SK-N-SH treated with all-trans-retinoic acid at 6 μM for 48 hours (cell line): ENCODE results near the gene POLR2A.

Experiments used
- ATAC-seq: fragments of 200-7000 bp; cut with Tn5 transposase; 3 replicates; pipeline ENCODE4 v1.9.1; 2020; ENCODE audit warnings: mild to moderate bottlenecking, moderate library complexity
- ARNTL ChIP-seq: fragments of 450-650 bp; formaldehyde crosslinking; IDR thresholded peaks from 2 replicates; pipeline ENCODE4 v1.5.0; 2020; ENCODE audit warnings: low read depth, mild to moderate bottlenecking, moderate library complexity, borderline replicate concordance
- BACH2 ChIP-seq: fragments of 250-450 bp; sonication (Bioruptor Pico); IDR thresholded peaks from 2 replicates; pipeline ENCODE4 v1.9.0; 2021; ENCODE audit warnings: mild to moderate bottlenecking, borderline replicate concordance
- CSDC2 ChIP-seq: fragments of 250-450 bp; sonication (Bioruptor Pico); IDR thresholded peaks from 2 replicates; pipeline ENCODE4 v1.5.0; 2020; ENCODE audit warnings: mild to moderate bottlenecking, moderate library complexity
- ESRRG ChIP-seq: fragments of 250-450 bp; sonication (Bioruptor Pico); IDR thresholded peaks from 2 replicates; pipeline ENCODE4 v1.6.1; 2021; ENCODE audit warnings: mild to moderate bottlenecking
- GLIS3 ChIP-seq: fragments of 250-450 bp; sonication (Bioruptor Pico); IDR thresholded peaks from 2 replicates; pipeline ENCODE4 v1.5.0; 2020; ENCODE audit warnings: mild to moderate bottlenecking, moderate library complexity
- ISL1 ChIP-seq: fragments of 250-450 bp; sonication (Bioruptor Pico); IDR thresholded peaks from 2 replicates; pipeline ENCODE4 v2.1.2; 2022; ENCODE audit warnings: mild to moderate bottlenecking, moderate library complexity
- RARB ChIP-seq: fragments of 250-450 bp; sonication (Bioruptor Pico); IDR thresholded peaks from 2 replicates; pipeline ENCODE4 v1.8.0; 2021; ENCODE audit warnings: mild to moderate bottlenecking, moderate library complexity
- SNAI2 ChIP-seq: fragments of 250-450 bp; sonication (Bioruptor Pico); IDR thresholded peaks from 2 replicates; pipeline ENCODE4 v1.5.0; 2020; ENCODE audit warnings: mild to moderate bottlenecking, moderate library complexity
- TCF4 ChIP-seq: fragments of 250-450 bp; sonication (Bioruptor Pico); IDR thresholded peaks from 2 replicates; pipeline ENCODE4 v1.8.0; 2021; ENCODE audit warnings: mild to moderate bottlenecking, moderate library complexity, borderline replicate concordance
- TOX ChIP-seq: fragments of 250-450 bp; sonication (Bioruptor Pico); IDR thresholded peaks from 2 replicates; pipeline ENCODE4 v1.8.0; 2021; ENCODE audit warnings: mild to moderate bottlenecking, moderate library complexity, borderline replicate concordance
- ZC3H10 ChIP-seq: fragments of 250-450 bp; sonication (Bioruptor Pico); IDR thresholded peaks from 2 replicates; pipeline ENCODE4 v1.5.1; 2021; ENCODE audit warnings: mild to moderate bottlenecking, moderate library complexity
- ZFP30 ChIP-seq: fragments of 450-650 bp; formaldehyde crosslinking; IDR thresholded peaks from 2 replicates; pipeline ENCODE4 v1.5.0; 2022; ENCODE audit warnings: mild to moderate bottlenecking, moderate library complexity
- ZNF565 ChIP-seq: fragments of 450-650 bp; formaldehyde crosslinking; conservative IDR thresholded peaks from 2 replicates; pipeline ENCODE4 v1.5.0; 2020; ENCODE audit warnings: low read depth, mild to moderate bottlenecking, moderate library complexity
- ZNF70 ChIP-seq: fragments of 450-650 bp; formaldehyde crosslinking; IDR thresholded peaks from 2 replicates; pipeline ENCODE4 v1.5.0; 2020; ENCODE audit warnings: mild to moderate bottlenecking, moderate library complexity
- ZNF8 ChIP-seq: fragments of 450-650 bp; formaldehyde crosslinking; IDR thresholded peaks from 2 replicates; pipeline ENCODE4 v1.5.0; 2020; ENCODE audit warnings: mild to moderate bottlenecking, moderate library complexity
- TF ChIP-seq, protein P1 (sequence below): fragments of 250-450 bp; sonication (Bioruptor Pico); IDR thresholded peaks from 2 replicates; pipeline ENCODE4 v1.8.0; 2020; ENCODE audit warnings: mild to moderate bottlenecking, moderate library complexity, borderline replicate concordance
- TF ChIP-seq, protein P2 (sequence below): fragments of 250-450 bp; sonication (Bioruptor Pico); IDR thresholded peaks from 2 replicates; pipeline ENCODE4 v1.8.0; 2021; ENCODE audit warnings: low read depth, mild to moderate bottlenecking, moderate library complexity, borderline replicate concordance
- TF ChIP-seq, protein P3 (sequence below): fragments of 250-450 bp; sonication (Bioruptor Pico); IDR thresholded peaks from 2 replicates; pipeline ENCODE4 v1.5.1; 2020; ENCODE audit warnings: low read depth, mild to moderate bottlenecking, moderate library complexity
- TF ChIP-seq, protein P4 (sequence below): fragments of 250-450 bp; sonication (Bioruptor Pico); IDR thresholded peaks from 2 replicates; pipeline ENCODE4 v1.5.0; 2020; ENCODE audit warnings: mild to moderate bottlenecking, moderate library complexity
- TF ChIP-seq, protein P5 (sequence below): fragments of 250-450 bp; sonication (Bioruptor Pico); IDR thresholded peaks from 2 replicates; pipeline ENCODE4 v1.5.1; 2021; ENCODE audit warnings: mild to moderate bottlenecking, moderate library complexity

Gene POLR2A

DNA sequence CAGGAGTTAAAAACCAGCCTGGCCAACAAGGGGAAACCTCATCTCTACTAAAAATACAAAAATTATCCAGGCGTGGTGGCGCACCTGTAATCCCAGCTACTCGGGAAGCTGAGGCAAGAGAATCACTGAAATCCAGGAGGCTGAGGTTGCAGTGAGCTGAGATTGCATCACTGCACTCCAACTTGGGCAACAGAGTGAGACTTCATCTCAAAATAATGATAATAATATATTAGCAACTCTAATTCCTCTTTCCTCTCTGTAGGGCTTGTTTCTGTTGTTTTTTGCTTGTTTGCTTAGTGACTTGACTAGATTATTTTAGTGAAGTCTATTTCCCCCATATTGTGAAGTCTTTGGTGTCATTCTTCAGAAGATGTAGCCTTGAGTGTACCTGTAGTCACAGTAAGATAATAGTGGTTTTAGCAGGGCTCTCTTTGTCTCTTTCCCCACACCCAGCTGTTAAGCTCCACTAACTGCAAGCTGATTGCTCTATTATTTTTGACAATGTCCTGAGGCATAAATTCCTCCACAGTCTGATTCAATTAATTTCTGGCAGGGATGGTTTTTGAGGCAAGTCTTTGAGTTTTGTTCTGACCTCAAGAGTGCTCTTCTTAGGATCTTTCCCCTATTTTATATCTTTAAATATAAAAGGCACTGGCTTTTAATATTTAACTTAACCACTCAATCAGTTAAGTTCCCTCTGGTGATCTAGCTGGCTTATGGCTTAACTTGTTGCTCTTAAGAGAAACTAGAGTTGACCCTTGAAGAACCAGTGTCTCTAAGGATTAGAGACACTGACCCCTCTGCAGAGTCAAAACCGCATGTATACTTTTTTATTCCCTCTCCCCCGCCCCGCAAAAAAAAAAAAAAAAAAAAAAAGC is 46.1 kb downstream of the POLR2A start (continued):
- TF ChIP-seq, protein P1, sequence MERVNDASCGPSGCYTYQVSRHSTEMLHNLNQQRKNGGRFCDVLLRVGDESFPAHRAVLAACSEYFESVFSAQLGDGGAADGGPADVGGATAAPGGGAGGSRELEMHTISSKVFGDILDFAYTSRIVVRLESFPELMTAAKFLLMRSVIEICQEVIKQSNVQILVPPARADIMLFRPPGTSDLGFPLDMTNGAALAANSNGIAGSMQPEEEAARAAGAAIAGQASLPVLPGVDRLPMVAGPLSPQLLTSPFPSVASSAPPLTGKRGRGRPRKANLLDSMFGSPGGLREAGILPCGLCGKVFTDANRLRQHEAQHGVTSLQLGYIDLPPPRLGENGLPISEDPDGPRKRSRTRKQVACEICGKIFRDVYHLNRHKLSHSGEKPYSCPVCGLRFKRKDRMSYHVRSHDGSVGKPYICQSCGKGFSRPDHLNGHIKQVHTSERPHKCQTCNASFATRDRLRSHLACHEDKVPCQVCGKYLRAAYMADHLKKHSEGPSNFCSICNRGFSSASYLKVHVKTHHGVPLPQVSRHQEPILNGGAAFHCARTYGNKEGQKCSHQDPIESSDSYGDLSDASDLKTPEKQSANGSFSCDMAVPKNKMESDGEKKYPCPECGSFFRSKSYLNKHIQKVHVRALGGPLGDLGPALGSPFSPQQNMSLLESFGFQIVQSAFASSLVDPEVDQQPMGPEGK: no peak
- no peak for TF ChIP-seq BACH2 (CRISPR knock-in tag)
- TF ChIP-seq, all 23 proteins: peak for 0

DNA sequence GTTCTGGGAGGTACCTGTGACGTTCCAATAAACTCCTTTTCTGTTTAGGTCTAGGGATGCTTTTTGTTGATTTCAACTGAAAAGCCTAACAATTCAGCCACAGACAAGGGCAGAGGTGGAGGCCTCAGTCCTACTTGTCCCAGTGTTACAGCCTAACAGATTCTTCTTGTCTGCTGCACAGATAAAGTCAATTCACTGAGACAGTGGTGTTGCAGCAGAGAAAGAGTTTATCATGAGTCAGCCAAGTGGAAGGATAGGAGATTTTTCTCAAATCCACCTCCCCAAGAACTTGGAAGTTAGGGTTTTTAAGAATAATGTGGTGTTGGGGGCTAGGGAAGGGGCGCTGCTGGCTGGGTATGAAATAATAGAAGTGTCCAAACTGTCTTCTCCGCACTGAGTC is 53.9 kb downstream of the POLR2A start:
- ATAC-seq: no peak
- no peak for TF ChIP-seq ZNF8
- TF ChIP-seq, protein P2, sequence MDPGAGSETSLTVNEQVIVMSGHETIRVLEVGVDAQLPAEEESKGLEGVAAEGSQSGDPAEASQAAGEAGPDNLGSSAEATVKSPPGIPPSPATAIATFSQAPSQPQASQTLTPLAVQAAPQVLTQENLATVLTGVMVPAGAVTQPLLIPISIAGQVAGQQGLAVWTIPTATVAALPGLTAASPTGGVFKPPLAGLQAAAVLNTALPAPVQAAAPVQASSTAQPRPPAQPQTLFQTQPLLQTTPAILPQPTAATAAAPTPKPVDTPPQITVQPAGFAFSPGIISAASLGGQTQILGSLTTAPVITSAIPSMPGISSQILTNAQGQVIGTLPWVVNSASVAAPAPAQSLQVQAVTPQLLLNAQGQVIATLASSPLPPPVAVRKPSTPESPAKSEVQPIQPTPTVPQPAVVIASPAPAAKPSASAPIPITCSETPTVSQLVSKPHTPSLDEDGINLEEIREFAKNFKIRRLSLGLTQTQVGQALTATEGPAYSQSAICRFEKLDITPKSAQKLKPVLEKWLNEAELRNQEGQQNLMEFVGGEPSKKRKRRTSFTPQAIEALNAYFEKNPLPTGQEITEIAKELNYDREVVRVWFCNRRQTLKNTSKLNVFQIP: no peak
- TF ChIP-seq ESRRG (CRISPR knock-in tag): no peak
- TF ChIP-seq, protein P3, sequence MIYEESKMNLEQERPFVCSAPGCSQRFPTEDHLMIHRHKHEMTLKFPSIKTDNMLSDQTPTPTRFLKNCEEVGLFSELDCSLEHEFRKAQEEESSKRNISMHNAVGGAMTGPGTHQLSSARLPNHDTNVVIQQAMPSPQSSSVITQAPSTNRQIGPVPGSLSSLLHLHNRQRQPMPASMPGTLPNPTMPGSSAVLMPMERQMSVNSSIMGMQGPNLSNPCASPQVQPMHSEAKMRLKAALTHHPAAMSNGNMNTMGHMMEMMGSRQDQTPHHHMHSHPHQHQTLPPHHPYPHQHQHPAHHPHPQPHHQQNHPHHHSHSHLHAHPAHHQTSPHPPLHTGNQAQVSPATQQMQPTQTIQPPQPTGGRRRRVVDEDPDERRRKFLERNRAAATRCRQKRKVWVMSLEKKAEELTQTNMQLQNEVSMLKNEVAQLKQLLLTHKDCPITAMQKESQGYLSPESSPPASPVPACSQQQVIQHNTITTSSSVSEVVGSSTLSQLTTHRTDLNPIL: no peak
- no peak for TF ChIP-seq CSDC2 (CRISPR knock-in tag)
- TF ChIP-seq, protein P4, sequence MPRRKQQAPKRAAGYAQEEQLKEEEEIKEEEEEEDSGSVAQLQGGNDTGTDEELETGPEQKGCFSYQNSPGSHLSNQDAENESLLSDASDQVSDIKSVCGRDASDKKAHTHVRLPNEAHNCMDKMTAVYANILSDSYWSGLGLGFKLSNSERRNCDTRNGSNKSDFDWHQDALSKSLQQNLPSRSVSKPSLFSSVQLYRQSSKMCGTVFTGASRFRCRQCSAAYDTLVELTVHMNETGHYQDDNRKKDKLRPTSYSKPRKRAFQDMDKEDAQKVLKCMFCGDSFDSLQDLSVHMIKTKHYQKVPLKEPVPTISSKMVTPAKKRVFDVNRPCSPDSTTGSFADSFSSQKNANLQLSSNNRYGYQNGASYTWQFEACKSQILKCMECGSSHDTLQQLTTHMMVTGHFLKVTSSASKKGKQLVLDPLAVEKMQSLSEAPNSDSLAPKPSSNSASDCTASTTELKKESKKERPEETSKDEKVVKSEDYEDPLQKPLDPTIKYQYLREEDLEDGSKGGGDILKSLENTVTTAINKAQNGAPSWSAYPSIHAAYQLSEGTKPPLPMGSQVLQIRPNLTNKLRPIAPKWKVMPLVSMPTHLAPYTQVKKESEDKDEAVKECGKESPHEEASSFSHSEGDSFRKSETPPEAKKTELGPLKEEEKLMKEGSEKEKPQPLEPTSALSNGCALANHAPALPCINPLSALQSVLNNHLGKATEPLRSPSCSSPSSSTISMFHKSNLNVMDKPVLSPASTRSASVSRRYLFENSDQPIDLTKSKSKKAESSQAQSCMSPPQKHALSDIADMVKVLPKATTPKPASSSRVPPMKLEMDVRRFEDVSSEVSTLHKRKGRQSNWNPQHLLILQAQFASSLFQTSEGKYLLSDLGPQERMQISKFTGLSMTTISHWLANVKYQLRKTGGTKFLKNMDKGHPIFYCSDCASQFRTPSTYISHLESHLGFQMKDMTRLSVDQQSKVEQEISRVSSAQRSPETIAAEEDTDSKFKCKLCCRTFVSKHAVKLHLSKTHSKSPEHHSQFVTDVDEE (CRISPR knock-in tag): no peak
- no peak for TF ChIP-seq ZFP30 (CRISPR knock-in tag)
- TF ChIP-seq ZNF70 (CRISPR knock-in tag): no peak
- no peak for TF ChIP-seq BACH2 (CRISPR knock-in tag)
- no peak for TF ChIP-seq ISL1 (CRISPR knock-in tag)
- TF ChIP-seq ZC3H10 (CRISPR knock-in tag): no peak
- TF ChIP-seq, protein P5, sequence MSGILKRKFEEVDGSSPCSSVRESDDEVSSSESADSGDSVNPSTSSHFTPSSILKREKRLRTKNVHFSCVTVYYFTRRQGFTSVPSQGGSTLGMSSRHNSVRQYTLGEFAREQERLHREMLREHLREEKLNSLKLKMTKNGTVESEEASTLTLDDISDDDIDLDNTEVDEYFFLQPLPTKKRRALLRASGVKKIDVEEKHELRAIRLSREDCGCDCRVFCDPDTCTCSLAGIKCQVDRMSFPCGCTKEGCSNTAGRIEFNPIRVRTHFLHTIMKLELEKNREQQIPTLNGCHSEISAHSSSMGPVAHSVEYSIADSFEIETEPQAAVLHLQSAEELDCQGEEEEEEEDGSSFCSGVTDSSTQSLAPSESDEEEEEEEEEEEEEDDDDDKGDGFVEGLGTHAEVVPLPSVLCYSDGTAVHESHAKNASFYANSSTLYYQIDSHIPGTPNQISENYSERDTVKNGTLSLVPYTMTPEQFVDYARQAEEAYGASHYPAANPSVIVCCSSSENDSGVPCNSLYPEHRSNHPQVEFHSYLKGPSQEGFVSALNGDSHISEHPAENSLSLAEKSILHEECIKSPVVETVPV (CRISPR knock-in tag): no peak
- no peak for TF ChIP-seq SNAI2 (CRISPR knock-in tag)
- no peak for TF ChIP-seq ZNF565
- no peak for TF ChIP-seq RARB (CRISPR knock-in tag)
- no peak for TF ChIP-seq TOX
- no peak for TF ChIP-seq ARNTL (CRISPR knock-in tag)
- TF ChIP-seq, protein P1: no peak
- no peak for TF ChIP-seq TCF4 (CRISPR knock-in tag)
- TF ChIP-seq GLIS3: no peak
